HepG2 (cell line): ENCODE results near the gene ATAD3C. TPM values are rescaled to one million over a fixed set of nuclear protein-coding genes. Genes with fewer than 3 reads are reported as not detected.

Source experiments
- AGO1 ChIP-seq: fragments of 200-400 bp; formaldehyde crosslinking; IDR thresholded peaks from 2 replicates; pipeline ENCODE4 v1.6.1; 2017; ENCODE audit warnings: mild to moderate bottlenecking, low read depth, low read length, moderate library complexity; ENCODE audit not compliant: poor library complexity, severe bottlenecking
- BATF2 ChIP-seq: sonication (generic); formaldehyde crosslinking; IDR thresholded peaks from 2 replicates; pipeline ENCODE4 v1.8.0; 2022; ENCODE audit warnings: mild to moderate bottlenecking, missing genetic modification reagents, moderate library complexity
- DBP ChIP-seq: sonication (generic); formaldehyde crosslinking; IDR thresholded peaks from 2 replicates; pipeline ENCODE4 v1.4.0; 2020; ENCODE audit warnings: missing genetic modification reagents; ENCODE audit errors: not compliant biosample characterization
- GTF2F1 ChIP-seq: fragments of 150-350 bp; IDR thresholded peaks from 2 replicates; pipeline ENCODE4 v1.6.1; 2014; ENCODE audit warnings: low read length
- MYPOP ChIP-seq: sonication (generic); formaldehyde crosslinking; IDR thresholded peaks from 2 replicates; pipeline ENCODE4 v1.8.1; 2023; ENCODE audit warnings: mild to moderate bottlenecking, moderate library complexity, missing genetic modification reagents
- PHF21A ChIP-seq: sonication (generic); formaldehyde crosslinking; IDR thresholded peaks from 2 replicates; pipeline ENCODE4 v1.5.0; 2020; ENCODE audit warnings: mild to moderate bottlenecking, missing genetic modification reagents
- PRPF4 ChIP-seq: fragments of 200-400 bp; formaldehyde crosslinking; IDR thresholded peaks from 2 replicates; pipeline ENCODE4 v1.6.1; 2016; ENCODE audit warnings: low read length, low read depth; ENCODE audit not compliant: poor library complexity, severe bottlenecking
- SETDB1 ChIP-seq: sonication (generic); formaldehyde crosslinking; IDR thresholded peaks from 2 replicates; pipeline ENCODE4 v1.5.1; 2020; ENCODE audit warnings: missing genetic modification reagents, mild to moderate bottlenecking, borderline replicate concordance
- TBX2 ChIP-seq: sonication (generic); formaldehyde crosslinking; IDR thresholded peaks from 2 replicates; pipeline ENCODE4 v1.5.0; 2020; ENCODE audit warnings: missing genetic modification reagents, mild to moderate bottlenecking, borderline replicate concordance
- TERF1 ChIP-seq: sonication (generic); formaldehyde crosslinking; IDR thresholded peaks from 2 replicates; pipeline ENCODE4 v1.8.0; 2022; ENCODE audit warnings: mild to moderate bottlenecking, missing genetic modification reagents, moderate library complexity
- TRAFD1 ChIP-seq: sonication (generic); formaldehyde crosslinking; IDR thresholded peaks from 2 replicates; pipeline ENCODE4 v1.5.1; 2020; ENCODE audit warnings: missing genetic modification reagents, mild to moderate bottlenecking, borderline replicate concordance
- ZFP1 ChIP-seq: IDR thresholded peaks from 2 replicates; pipeline ENCODE4 v1.6.1; 2016
- ZMYM4 ChIP-seq: sonication (generic); formaldehyde crosslinking; IDR thresholded peaks from 2 replicates; pipeline ENCODE4 v1.8.1; 2023; ENCODE audit warnings: mild to moderate bottlenecking, missing genetic modification reagents
- ZNF180 ChIP-seq: sonication (generic); formaldehyde crosslinking; IDR thresholded peaks from 2 replicates; pipeline ENCODE4 v1.4.0; 2020; ENCODE audit warnings: low read depth, missing genetic modification reagents, borderline replicate concordance
- ZNF30 ChIP-seq: sonication (generic); formaldehyde crosslinking; IDR thresholded peaks from 2 replicates; pipeline ENCODE4 v1.5.0; 2020; ENCODE audit warnings: mild to moderate bottlenecking, missing genetic modification reagents
- ZNF570 ChIP-seq: sonication (generic); formaldehyde crosslinking; IDR thresholded peaks from 2 replicates; pipeline ENCODE4 v1.4.0; 2020; ENCODE audit warnings: mild to moderate bottlenecking, missing genetic modification reagents, borderline replicate concordance
- ZNF629 ChIP-seq: sonication (generic); formaldehyde crosslinking; conservative IDR thresholded peaks from 2 replicates; pipeline ENCODE4 v1.5.0; 2020; ENCODE audit warnings: missing genetic modification reagents
- ZNF672 ChIP-seq: sonication (generic); formaldehyde crosslinking; IDR thresholded peaks from 2 replicates; pipeline ENCODE4 v1.8.1; 2022; ENCODE audit warnings: missing genetic modification reagents
- ZNF709 ChIP-seq: sonication (generic); formaldehyde crosslinking; IDR thresholded peaks from 2 replicates; pipeline ENCODE4 v1.5.0; 2020; ENCODE audit warnings: mild to moderate bottlenecking, missing genetic modification reagents
- ZNF75D ChIP-seq: sonication (generic); formaldehyde crosslinking; IDR thresholded peaks from 2 replicates; pipeline ENCODE4 v1.8.1; 2023; ENCODE audit warnings: missing genetic modification reagents, mild to moderate bottlenecking, borderline replicate concordance
- ZNF770 ChIP-seq: sonication (generic); formaldehyde crosslinking; IDR thresholded peaks from 2 replicates; pipeline ENCODE4 v1.5.0; 2020; ENCODE audit warnings: mild to moderate bottlenecking, missing genetic modification reagents
- polyA plus RNA-seq, 8 experiments: library from polyadenylated mRNA; depleted of rRNA in 3 of 8; stranded (reverse) in 7 of 8; unstranded in 1 of 8; fragments of >200 nt; fragmentation: Illumina TruSeq in 4 of 8; extraction: Trizol in 4 of 8; gene quantifications; 2 replicates each; pipeline versions ENCODE4 v1.2.1 to v1.2.3, GENCODE V29; 2011 to 2016; ENCODE audit warnings: low read depth in 4 of 8, missing spikeins in 1 of 8, mixed read lengths in 1 of 8; ENCODE audit not compliant: insufficient read depth in 1 of 8
- total RNA-seq, 5 experiments: library from RNA; depleted of rRNA; stranded (reverse); fragments of >200 nt; fragmentation: Illumina TruSeq; extraction: Trizol; gene quantifications; 2 replicates each; pipeline ENCODE4 v1.2.3, GENCODE V29; 2016; ENCODE audit warnings: low read depth in 1 of 5

The ATAD3C gene
- total and polyA plus RNA-seq, 2 of the 13 experiments (the other 11 are each of a cell fraction or from before 2014, with no cell fraction given) = 2.4 to 3.2 TPM

GRCh38 chr1:1441002-1441888 is 8.2 kb upstream of the ATAD3C start (continued):
- TF ChIP-seq ZNF770 = peak; percentile 29; the same call in 1 of the 2 replicates
- TF ChIP-seq PRPF4 = no peak
- TF ChIP-seq ZNF629 (CRISPR knock-in tag) = no peak
- 0 out of 2 replicates have a peak, but pooled peaks have one; percentile 22 for TF ChIP-seq ZNF709 (CRISPR knock-in tag)
- no peak for TF ChIP-seq TRAFD1 (CRISPR knock-in tag)
- peak; percentile 17; the same call in 1 of the 2 replicates for TF ChIP-seq ZMYM4 (CRISPR knock-in tag)
- TF ChIP-seq MYPOP (CRISPR knock-in tag) = 0 out of 2 replicates have a peak, but pooled peaks have one; percentile 31
- TF ChIP-seq TERF1 (CRISPR knock-in tag) = no peak
- no peak for TF ChIP-seq ZNF75D (CRISPR knock-in tag)
- no peak for TF ChIP-seq ZNF570 (CRISPR knock-in tag)
- no peak for TF ChIP-seq BATF2
- no peak for TF ChIP-seq SETDB1 (CRISPR knock-in tag)
- 0 out of 2 replicates have a peak, but pooled peaks have one; percentile 45 for TF ChIP-seq PHF21A (CRISPR knock-in tag)
- no peak for TF ChIP-seq ZNF30
- no peak for TF ChIP-seq GTF2F1
- TF ChIP-seq ZFP1 (CRISPR knock-in tag) = no peak
- peak; percentile 35; the same call in 1 of the 2 replicates for TF ChIP-seq TBX2 (CRISPR knock-in tag)
- no peak for TF ChIP-seq ZNF672 (CRISPR knock-in tag)
- peak; percentile 96 for TF ChIP-seq AGO1
- no peak for TF ChIP-seq ZNF180 (CRISPR knock-in tag)
- no peak for TF ChIP-seq DBP (CRISPR knock-in tag)
